RPMI7951 (cell line): ENCODE results near the gene PPP1R3F. TPM values are rescaled to one million over a fixed set of nuclear protein-coding genes. Genes with fewer than 3 reads are reported as not detected.
A peak's percentile ranks its signal among the peaks of the same experiment; 100 is the strongest.

Experiments
- DNase-seq: peaks from one replicate; pipeline ENCODE4 v3.0.0-alpha.2; 2012; ENCODE audit warnings: low read depth
- total RNA-seq: library from RNA; depleted of rRNA; stranded (reverse); fragments of >200 nt; shearing (Covaris generic); gene quantifications from 2 replicates; pipeline ENCODE4 v1.2.3, GENCODE V29; 2014

The PPP1R3F gene
- total RNA-seq, 1 experiment from 2014 or later: 2.3 TPM

- no peak for DNase-seq
These were observed 20.5 kb upstream of the PPP1R3F start for GRCh38 chrX:49249071-49249470.

DNA sequence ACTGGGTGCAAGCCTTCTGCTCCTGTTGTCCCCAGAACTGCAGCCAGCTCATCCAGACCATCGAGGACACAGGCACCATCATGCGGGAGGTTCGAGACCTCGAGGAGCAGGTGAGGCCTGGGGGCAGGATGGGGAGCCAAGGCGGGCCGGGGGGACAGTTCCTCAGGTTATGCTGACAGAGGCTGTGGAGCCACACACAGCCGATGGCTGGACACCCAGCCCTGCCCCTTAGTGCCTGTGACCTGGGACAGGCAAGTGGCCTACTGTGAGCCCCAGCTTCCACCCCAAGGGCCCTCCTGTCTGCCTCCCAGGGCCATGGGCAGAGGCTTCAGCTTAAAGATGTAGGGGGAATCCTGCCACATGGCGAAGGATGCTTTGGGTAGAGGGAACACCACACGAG, 20.0 kb upstream of the PPP1R3F start:
- no peak for DNase-seq

DNA sequence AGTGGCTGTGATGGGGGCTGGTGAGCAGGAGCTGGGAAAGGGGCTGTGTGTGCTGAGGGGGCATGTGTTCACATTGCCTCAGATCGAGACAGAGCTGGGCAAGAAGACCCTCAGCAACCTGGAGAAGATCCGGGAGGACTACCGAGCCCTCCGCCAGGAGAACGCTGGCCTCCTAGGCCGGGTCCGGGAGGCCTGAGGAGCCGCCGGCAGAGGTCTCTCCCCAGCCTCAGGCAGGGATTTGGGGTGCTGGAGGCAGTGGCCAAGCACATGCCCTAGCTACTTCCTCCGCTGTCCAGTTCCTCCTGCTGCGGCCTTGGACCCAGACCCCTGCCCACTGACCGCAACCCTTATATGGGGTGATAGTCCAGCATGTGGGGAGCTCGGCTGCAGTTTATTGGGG, 19.5 kb upstream of the PPP1R3F start:
- no peak for DNase-seq

DNA sequence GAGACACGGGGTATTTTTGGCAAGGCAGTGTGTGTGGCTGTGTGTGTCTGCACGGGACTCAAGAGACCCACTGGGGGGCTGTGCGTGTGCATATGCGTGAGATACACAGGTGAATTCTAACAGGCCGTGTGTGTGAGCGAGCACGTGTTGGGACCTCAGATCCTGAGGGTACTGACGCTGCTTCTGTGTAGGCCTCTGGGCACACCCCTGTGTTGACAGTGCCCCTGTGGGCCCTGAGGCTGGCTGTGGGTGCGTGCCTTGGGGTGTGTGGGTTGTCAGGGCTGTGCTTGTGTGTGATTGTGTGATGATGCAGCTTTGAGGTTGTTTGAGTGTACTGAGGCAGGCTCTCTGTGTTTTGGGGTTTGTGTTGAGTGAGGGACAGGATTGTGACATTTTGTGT, 19.0 kb upstream of the PPP1R3F start:
- no peak for DNase-seq

GRCh38 chrX:49251325-49251724, 18.3 kb upstream of the PPP1R3F start:
- no peak for DNase-seq

DNA sequence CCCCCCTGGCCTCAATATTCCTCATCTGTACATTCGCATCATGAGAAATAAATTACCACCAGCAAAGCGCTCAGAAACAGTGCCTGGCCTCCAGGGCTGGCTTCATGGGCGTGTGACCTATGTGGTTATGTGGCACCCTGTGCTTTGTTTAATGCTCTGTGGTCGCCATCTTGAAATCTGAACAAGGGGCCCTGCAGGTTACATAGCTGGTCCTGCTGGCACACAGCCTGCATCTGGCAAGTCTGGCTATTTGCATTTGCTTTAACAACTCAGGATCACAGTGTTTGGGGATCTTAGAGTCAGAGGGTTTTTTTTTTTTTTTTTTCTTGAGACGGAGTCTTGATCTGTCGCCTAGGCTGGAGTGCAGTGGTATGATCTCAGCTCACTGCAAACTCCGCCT, 15.0 kb upstream of the PPP1R3F start:
- no peak for DNase-seq

GRCh38 chrX:49256268-49256995, 13.2 kb upstream of the PPP1R3F start:
- no peak for DNase-seq

GRCh38 chrX:49257074-49257790, 12.4 kb upstream of the PPP1R3F start:
- DNase-seq: no peak

- no peak for DNase-seq
These were observed 11.5 kb upstream of the PPP1R3F start for GRCh38 chrX:49257846-49258748.

GRCh38 chrX:49258749-49259124, 10.9 kb upstream of the PPP1R3F start:
- DNase-seq: no peak

- no peak for DNase-seq
These were observed 9.2 kb upstream of the PPP1R3F start for GRCh38 chrX:49260221-49260985.

- no peak for DNase-seq
These were observed 7.0 kb upstream of the PPP1R3F start for GRCh38 chrX:49262603-49263002.

DNA sequence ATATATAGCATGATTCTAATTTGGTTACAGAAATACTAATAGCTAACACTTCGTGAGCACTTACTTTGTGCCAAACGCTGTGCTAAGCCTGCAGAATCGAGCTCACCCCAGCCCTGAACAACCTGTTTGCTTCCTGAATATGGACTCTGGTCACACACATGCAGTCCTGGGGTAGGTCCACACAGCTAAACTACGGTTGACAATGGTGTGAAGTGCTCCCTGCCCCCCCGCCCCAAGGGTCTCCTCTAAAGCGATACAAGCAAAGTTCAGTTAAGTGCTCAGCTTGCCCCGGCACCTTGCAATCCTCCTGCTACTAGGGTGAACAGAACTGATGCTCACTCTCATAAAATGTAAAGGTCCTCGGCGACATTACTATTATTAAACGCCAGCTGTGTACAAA, 6.0 kb upstream of the PPP1R3F start:
- no peak for DNase-seq

GRCh38 chrX:49264460-49264859, 5.1 kb upstream of the PPP1R3F start, which contains the start of gene FOXP3:
TSS of gene FOXP3 (minus strand) at chrX:49264710. CDS start at chrX:49258505, 6,205 bp downstream.
- no peak for DNase-seq

GRCh38 chrX:49266523-49267445, 2.8 kb upstream of the PPP1R3F start:
- no peak for DNase-seq

- no peak for DNase-seq
These were observed 937 bp upstream of the PPP1R3F start for GRCh38 chrX:49268702-49269009.

DNA sequence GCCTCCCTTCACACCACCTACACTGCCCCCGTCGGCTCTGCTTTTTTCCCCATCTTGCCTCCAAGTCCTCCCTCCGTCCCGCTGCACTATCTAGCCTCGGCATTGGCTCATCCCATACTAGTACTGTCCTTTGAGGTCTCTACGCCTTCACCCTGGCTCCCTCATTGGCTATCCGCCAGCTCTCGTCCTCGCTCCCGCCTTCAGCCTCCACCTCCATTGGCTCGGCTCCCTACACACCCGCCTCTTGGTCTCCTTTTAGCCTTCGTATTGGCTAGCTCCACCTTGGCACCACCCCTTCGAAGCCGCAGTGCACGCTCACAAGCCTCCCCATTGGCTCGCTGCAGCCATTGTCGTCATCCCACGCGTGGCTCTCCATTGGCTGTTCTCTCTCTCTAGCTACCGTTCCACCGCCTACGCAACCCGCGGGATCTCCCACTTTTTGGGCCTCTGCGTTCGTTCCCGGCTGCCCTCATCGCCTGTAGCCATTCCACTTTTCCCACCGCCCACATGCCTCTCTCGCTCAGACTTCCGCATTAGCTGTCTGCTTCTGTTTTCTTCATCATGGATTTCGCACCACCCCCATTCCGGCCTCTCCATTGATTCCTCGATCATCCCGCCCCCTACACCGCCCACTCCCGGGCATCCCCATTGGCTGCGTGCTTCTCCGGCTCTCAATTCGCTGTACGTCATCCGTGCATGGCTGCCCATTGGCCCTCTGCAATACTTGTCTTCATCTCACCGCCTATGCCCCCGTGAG, 405 bp upstream of the PPP1R3F start:
- peak; percentile 99 for DNase-seq

GRCh38 chrX:49270249-49270921, 792 bp downstream of the PPP1R3F start:
- no peak for DNase-seq

DNA sequence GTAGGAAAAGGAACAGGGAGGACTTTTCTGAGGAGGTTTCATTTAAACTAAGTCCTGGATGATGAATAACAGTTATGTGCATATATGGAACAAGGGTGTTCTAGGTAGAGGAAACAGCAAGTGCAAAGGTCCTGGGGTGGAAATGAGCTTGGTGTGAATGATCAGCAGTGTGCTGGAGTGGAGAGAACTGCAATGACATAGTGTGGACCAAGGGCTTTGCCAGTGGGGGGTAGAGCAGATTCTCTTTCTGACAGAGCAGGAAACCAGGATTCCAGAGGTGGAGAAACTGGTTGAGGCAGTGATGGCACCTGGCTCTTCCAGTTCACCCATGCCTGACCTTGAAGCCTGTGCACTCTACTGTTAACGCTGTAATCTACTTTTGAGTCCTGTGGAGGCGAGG, 1.7 kb downstream of the PPP1R3F start:
- no peak for DNase-seq
